ENCODE data around the gene MOV10.

The MOV10 gene

GRCh38 chr1:112674986-112675727, 698 bp downstream of the MOV10 start:
- peak; percentile 24 to 44 for DNase-seq

- DNase-seq = no peak
These were observed 1.4 kb downstream of the MOV10 start for GRCh38 chr1:112675728-112676381.

GRCh38 chr1:112676543-112676942, 2.1 kb downstream of the MOV10 start:
- DNase-seq = no peak

DNA sequence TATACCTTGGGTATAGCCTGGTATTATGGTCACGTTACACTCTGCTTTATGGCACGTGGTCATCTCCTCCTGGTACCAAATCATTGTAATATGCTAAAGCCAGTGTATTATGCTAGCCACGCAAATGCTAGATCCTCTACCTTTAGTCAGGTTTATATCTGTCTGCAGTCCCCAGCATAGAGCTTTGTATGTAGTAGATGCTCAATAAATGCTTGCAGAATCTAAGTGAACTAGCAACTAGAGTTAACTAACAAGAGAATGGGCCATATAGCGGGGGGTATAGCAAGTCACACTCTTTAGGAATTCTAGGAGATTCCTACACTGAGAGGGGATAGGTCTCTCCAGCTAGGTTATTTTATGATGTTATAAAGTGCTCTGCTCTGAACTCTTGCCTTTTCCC, 3.0 kb downstream of the MOV10 start:
- DNase-seq = no peak

DNA sequence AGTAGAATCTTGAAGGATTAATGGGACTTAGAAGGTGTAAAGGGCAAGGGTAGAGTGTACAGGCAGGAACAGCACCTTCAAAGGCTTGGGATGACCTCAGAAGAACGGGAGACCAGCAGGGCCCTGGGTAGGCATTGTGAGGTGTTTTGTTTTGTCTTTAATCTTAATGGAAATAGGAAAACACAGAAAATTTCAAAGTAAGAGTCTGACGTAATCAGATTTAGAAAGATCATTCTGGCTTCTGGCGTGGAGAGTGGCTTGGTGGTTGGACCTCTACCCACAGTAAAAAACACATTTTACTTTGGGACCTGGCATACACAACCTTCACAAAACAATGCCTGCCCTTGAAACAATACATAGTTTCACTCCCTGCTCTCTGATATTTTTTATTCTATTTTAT, 4.1 kb downstream of the MOV10 start:
- DNase-seq = no peak

DNA sequence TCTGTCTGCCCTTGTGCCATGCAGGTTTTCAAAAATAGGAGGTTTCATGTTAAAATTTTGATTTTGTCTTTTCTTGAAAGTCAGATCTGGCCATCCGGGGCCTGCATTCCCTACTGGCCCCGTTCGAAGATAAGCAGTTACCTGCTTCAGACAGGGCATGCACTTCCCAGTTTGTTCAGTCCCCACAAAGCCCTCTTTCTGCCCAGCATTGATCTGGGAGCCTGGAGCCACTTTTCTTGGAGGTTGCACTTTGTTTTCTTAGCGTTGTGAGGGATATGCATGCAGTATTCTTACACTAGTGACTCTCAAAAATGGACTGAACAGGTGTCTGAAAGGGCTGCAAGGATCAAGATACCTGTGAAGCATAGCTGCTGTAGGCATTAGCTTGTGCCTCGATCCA, 11.5 kb downstream of the MOV10 start:
- DNase-seq = no peak

DNA sequence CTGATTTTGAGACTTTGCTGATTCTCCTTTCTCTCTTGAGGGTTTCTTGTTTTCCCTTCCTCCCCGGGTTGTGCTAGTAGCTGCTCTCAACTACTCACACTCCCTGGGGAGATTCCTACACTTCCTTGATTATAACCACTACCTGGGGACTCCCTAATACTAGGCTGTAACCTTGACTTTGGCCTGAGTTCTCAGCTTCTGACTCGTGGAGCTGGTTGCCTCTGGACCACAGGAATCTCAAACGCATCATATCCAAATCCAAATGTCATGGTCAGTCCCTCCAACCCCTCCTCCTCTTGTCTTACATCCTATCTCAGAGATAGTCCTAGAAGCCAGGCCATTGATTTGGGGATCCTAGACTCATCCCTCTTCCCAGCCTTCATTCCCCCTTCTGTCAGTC, 12.0 kb downstream of the MOV10 start:
- DNase-seq = no peak

- DNase-seq = no peak
These were observed 12.4 kb downstream of the MOV10 start for GRCh38 chr1:112686835-112687234.

GRCh38 chr1:112687361-112687760, 12.9 kb downstream of the MOV10 start:
- DNase-seq = no peak

GRCh38 chr1:112687785-112688496, 13.5 kb downstream of the MOV10 start:
- no peak for DNase-seq

DNA sequence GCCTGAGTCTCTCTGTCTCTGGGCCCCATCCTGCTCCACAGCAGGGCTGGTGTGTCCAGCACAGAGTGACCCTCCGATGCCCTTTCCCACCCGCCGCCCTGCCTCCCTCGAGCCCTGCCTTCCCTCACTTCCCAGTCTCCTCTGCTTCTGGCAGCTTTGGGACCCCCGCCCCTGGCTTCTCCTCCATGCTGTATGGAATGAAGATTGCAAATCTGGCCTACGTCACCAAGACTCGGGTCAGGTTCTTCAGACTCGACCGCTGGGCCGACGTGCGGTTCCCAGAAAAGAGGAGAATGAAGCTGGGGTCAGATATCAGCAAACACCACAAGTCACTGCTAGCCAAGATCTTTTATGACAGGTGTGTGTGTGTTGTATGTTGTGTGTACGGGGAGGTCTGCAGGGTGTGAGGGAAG, 14.3 kb downstream of the MOV10 start:
- no peak for DNase-seq

DNA sequence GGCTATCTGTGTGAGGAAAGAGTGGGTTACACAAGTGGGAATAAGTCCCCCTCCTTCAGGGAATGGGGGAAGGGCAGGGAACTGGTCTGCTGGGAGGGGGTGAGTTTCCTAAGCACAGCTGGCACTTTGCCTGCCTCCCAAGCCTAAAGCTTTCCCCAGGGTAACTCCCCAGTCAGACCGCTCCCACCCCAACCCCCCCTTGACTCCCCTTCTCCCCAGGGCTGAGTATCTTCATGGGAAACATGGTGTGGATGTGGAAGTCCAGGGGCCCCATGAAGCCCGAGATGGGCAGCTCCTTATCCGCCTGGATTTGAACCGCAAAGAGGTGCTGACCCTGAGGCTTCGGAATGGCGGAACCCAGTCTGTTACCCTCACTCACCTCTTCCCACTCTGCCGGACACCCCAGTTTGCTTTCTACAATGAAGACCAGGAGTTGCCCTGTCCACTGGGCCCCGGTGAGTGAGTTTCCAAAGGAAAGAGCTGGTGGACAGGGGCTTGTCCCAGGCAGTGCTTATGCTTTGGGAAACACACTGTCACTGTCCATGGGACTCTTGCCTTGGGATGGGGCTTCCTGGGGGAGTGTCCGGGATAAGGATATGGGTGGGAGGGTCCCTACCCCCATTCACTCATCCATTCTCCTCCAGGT, 14.9 kb downstream of the MOV10 start:
- DNase-seq = no peak

DNA sequence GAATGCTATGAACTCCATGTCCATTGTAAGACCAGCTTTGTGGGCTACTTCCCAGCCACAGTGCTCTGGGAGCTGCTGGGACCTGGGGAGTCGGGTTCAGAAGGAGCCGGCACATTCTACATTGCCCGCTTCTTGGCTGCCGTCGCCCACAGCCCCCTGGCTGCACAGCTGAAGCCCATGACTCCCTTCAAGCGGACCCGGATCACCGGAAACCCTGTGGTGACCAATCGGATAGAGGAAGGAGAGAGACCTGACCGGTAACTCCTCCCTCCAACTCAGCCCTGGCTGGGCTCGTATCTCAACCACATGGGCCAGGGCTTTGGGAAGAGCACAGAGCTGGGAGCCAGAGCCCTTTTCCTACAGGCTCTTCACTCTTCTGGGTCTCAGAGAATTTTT, 15.4 kb downstream of the MOV10 start:
- DNase-seq = no peak

GRCh38 chr1:112692681-112693080, 18.2 kb downstream of the MOV10 start:
- no peak for DNase-seq

DNA sequence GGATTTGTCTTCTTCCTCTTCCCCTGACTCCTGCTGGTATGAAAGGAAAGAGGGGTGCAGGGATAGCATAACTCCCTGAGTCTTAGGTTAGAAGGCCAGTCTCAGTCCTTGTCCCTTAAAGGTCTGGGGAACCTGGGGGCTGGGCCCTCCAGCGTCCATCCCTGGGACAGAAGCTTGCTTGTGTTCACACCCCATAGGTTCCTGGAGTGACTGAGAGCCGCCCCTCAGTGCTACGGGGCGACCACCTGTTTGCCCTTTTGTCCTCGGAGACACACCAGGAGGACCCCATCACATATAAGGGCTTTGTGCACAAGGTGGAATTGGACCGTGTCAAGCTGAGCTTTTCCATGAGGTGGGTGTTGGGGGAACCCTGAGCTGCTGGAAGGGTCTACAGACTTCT, 19.4 kb downstream of the MOV10 start:
- DNase-seq = no peak

DNA sequence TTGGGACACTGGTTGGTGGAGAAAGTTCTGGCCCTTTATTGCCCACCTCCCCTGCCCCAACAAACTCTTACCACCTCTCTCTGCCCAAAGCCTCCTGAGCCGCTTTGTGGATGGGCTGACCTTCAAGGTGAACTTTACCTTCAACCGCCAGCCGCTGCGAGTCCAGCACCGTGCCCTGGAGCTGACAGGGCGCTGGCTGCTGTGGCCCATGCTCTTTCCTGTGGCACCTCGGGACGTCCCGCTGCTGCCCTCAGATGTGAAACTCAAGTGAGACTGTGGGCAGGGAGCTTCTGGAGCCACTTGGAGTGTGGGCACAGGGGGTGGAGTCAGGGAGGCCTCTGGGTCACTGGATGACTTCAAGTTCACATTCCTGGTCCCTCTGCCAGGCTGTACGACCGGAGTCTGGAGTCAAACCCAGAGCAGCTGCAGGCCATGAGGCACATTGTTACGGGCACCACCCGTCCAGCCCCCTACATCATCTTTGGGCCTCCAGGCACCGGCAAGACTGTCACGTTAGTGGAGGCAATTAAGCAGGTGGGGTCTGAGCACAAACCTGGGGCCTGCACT, 20.0 kb downstream of the MOV10 start:
- no peak for DNase-seq

DNA sequence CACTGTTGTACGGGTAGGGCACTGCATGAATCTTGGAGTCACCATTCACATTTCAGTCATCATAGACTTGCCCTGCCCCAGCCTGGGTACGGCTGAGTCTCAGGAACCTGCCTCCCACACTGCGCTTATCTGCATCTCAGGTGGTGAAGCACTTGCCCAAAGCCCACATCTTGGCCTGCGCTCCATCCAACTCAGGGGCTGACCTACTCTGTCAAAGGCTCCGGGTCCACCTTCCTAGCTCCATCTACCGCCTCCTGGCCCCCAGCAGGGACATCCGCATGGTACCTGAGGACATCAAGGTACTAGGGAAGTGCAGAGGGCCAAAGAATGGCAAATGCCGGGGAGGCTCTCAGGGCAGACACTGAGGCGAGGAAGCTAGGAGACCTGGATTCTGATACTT, 20.8 kb downstream of the MOV10 start:
- no peak for DNase-seq

- DNase-seq = no peak
These were observed 22.3 kb downstream of the MOV10 start for GRCh38 chr1:112696578-112697314.

DNA sequence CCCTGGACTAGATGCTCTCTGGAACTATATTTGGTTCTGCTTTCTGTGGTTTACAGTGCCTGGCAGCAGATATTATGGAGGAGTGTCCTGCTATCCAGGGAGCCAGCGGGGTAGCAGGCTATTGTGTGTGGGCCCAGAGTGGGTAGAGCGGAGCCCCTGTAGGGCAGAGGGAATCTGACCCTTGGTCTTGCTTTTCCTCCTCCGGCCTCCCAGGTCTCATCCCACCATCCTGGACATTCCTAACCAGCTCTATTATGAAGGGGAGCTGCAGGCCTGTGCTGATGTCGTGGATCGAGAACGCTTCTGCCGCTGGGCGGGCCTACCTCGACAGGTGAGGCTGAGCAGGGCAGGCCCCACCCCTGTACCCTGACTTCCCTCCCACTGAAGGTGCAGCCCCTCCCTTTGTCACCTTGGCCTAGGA, 23.3 kb downstream of the MOV10 start:
- DNase-seq = no peak

GRCh38 chr1:112698366-112699310, 24.2 kb downstream of the MOV10 start:
- no peak for DNase-seq

- DNase-seq = no peak
These were observed 25.1 kb downstream of the MOV10 start for GRCh38 chr1:112699425-112700144.

Measured in stimulated activated CD4-positive, alpha-beta T cell treated with anti-CD3 and anti-CD28 coated beads, Interleukin-2, amount 100 ng/mL, for 48 hours (primary cell).